ENCODE results near the gene PTCSC3.

Gene PTCSC3

GRCh38 chr14:36176524-36176923, at the start of gene PTCSC3:
PTCSC3 (minus strand) TSS chr14:36176722.
- DNase-seq (ENCODE audit: low read depth) = no peak
- no peak for TF ChIP-seq CTCF (IDR thresholded peaks at IDR 0.05; ENCODE audit: insufficient read depth, low read depth, low read length, missing control alignments)

GRCh38 chr14:36226164-36226563, 49.6 kb upstream of the PTCSC3 start:
- TF ChIP-seq CTCF (IDR thresholded peaks at IDR 0.05; ENCODE audit: insufficient read depth, low read depth, low read length, missing control alignments) = no peak
- H3K4me3 ChIP-seq (ENCODE audit: low read depth, low read length) = no peak overlapping the region
- no peak for DNase-seq (ENCODE audit: low read depth)

More at GRCh38 chr14:36176524-36176923, at the start of gene PTCSC3:
- no peak within 1 kb of the TSS for H3K4me3 ChIP-seq (ENCODE audit: low read depth, low read length)

- no peak overlapping the region for H3K4me3 ChIP-seq (ENCODE audit: low read depth, low read length)
- TF ChIP-seq CTCF (IDR thresholded peaks at IDR 0.05; ENCODE audit: insufficient read depth, low read depth, low read length, missing control alignments) = no peak
- no peak for DNase-seq (ENCODE audit: low read depth)
These were observed 47.7 kb upstream of the PTCSC3 start for GRCh38 chr14:36224176-36224575.

- DNase-seq (ENCODE audit: low read depth) = no peak
- TF ChIP-seq CTCF (IDR thresholded peaks at IDR 0.05; ENCODE audit: insufficient read depth, low read depth, low read length, missing control alignments) = no peak
- no peak overlapping the region for H3K4me3 ChIP-seq (ENCODE audit: low read depth, low read length)
These were observed 47.0 kb upstream of the PTCSC3 start for GRCh38 chr14:36223558-36223957.

- no peak overlapping the region for H3K4me3 ChIP-seq (ENCODE audit: low read depth, low read length)
- no peak for TF ChIP-seq CTCF (IDR thresholded peaks at IDR 0.05; ENCODE audit: insufficient read depth, low read depth, low read length, missing control alignments)
- no peak for DNase-seq (ENCODE audit: low read depth)
These were observed 46.5 kb upstream of the PTCSC3 start for GRCh38 chr14:36222952-36223468.

- no peak for DNase-seq (ENCODE audit: low read depth)
- no peak for TF ChIP-seq CTCF (IDR thresholded peaks at IDR 0.05; ENCODE audit: insufficient read depth, low read depth, low read length, missing control alignments)
- no peak overlapping the region for H3K4me3 ChIP-seq (ENCODE audit: low read depth, low read length)
These were observed 45.8 kb upstream of the PTCSC3 start for GRCh38 chr14:36222337-36222736.

GRCh38 chr14:36221112-36221511, 44.6 kb upstream of the PTCSC3 start:
- H3K4me3 ChIP-seq (ENCODE audit: low read depth, low read length) = no peak overlapping the region
- no peak for DNase-seq (ENCODE audit: low read depth)
- no peak for TF ChIP-seq CTCF (IDR thresholded peaks at IDR 0.05; ENCODE audit: insufficient read depth, low read depth, low read length, missing control alignments)
